GM21515 (cell line): ENCODE measurements around the gene IFNA4.
"Not testable (repeated sequence)": the region's sequence is repeated elsewhere in the genome, so short reads cannot be mapped to it uniquely, and the experiment has no call there.

Experiments used
- ATAC-seq: cut with Tn5 transposase; IDR thresholded peaks from one replicate; pipeline ENCODE4 v1.9.1; 2021; ENCODE audit not compliant: unreplicated experiment

The IFNA4 gene

GRCh38 chr9:21166560-21166959, 20.8 kb downstream of the IFNA4 start, which contains the start of gene IFNA21:
Gene IFNA21, minus strand, starts transcription at chr9:21166660. Its CDS starts 48 bp downstream, at chr9:21166612.
- not testable (repeated sequence) for ATAC-seq

- no peak for ATAC-seq
Measured at GRCh38 chr9:21165516-21165915, 21.9 kb downstream of the IFNA4 start.

GRCh38 chr9:21160178-21160577, 27.2 kb downstream of the IFNA4 start:
- ATAC-seq = peak; percentile 93

- ATAC-seq = no peak
Measured at GRCh38 chr9:21155501-21155900, 31.9 kb downstream of the IFNA4 start.

- ATAC-seq = peak; percentile 91
Measured at GRCh38 chr9:21154018-21154608, 33.3 kb downstream of the IFNA4 start.

- ATAC-seq = peak; percentile 42
Measured at GRCh38 chr9:21153336-21154017, 33.9 kb downstream of the IFNA4 start.

- peak; percentile 74 for ATAC-seq
Measured at GRCh38 chr9:21144603-21145002, 42.8 kb downstream of the IFNA4 start.

- peak; percentile 60 for ATAC-seq
Measured at GRCh38 chr9:21141427-21141882, 45.9 kb downstream of the IFNA4 start, which contains the start of gene IFNW1. Gene IFNW1, minus strand, starts transcription at chr9:21141832. Its CDS starts 262 bp downstream, at chr9:21141570.

GRCh38 chr9:21137020-21137419, 50.4 kb downstream of the IFNA4 start:
- no peak for ATAC-seq
